OCI-LY7 (cell line): ENCODE results near the gene SCUBE3. TPM values are rescaled to one million over a fixed set of nuclear protein-coding genes. Genes with fewer than 3 reads are reported as not detected.
A peak's percentile ranks its signal among the peaks of the same experiment; 100 is the strongest.

ENCODE experiments used
- BruUV-seq: library from RNA; stranded (reverse); fragments of 400-500 nt; replicated peaks from 2 replicates; lab custom pipeline; 2021; lab: Mats Ljungman, UMichigan
- CTCF ChIA-PET: fragments of 300-600 bp; sonication (Branson Sonifier 250); formaldehyde crosslinking; loops from one replicate; lab custom pipeline; 2022; ENCODE audit warnings: antibody characterized with exemption; ENCODE audit not compliant: unreplicated experiment; lab: Charles Lee
- POLR2A ChIA-PET: fragments of 300-600 bp; sonication (Branson Sonifier 250); formaldehyde crosslinking; loops from one replicate; lab custom pipeline; 2022; ENCODE audit warnings: antibody characterized with exemption; lab: Charles Lee
- DNase-seq: peaks from one replicate; pipeline ENCODE4 v3.0.0-alpha.2; 2015; ENCODE audit warnings: low spot score
- H2AFZ ChIP-seq: fragments of 200-600 bp; sonication (generic), shearing (Covaris generic); 2 replicates; pipeline ENCODE4 v1.6.1; 2014; ENCODE audit warnings: mild to moderate bottlenecking, antibody characterized with exemption, low read length, moderate library complexity
- H3K27ac ChIP-seq: fragments of 200-600 bp; sonication (generic); 2 replicates; pipeline ENCODE4 v1.5.1; 2014; ENCODE audit warnings: mixed run types, low read depth, mild to moderate bottlenecking, moderate library complexity, low read length, inconsistent platforms; ENCODE audit not compliant: poor library complexity, severe bottlenecking
- H3K36me3 ChIP-seq: fragments of 200-600 bp; sonication (generic); 2 replicates; pipeline ENCODE4 v1.6.1; 2014; ENCODE audit warnings: mild to moderate bottlenecking, antibody characterized with exemption, low read length, moderate library complexity, mixed read lengths; ENCODE audit not compliant: insufficient read depth
- H3K4me1 ChIP-seq: fragments of 200-600 bp; sonication (generic); 2 replicates; pipeline ENCODE4 v1.5.1; 2014; ENCODE audit warnings: mild to moderate bottlenecking, low read length; ENCODE audit not compliant: insufficient read depth, poor library complexity, severe bottlenecking
- H3K4me2 ChIP-seq: fragments of 200-600 bp; sonication (generic); 2 replicates; pipeline ENCODE4 v1.6.1; 2014; ENCODE audit warnings: mild to moderate bottlenecking, low read length
- H3K4me3 ChIP-seq: fragments of 200-600 bp; sonication (generic); 2 replicates; pipeline ENCODE4 v1.5.1; 2014; ENCODE audit warnings: mild to moderate bottlenecking, low read depth, low read length; ENCODE audit not compliant: poor library complexity, severe bottlenecking
- H3K79me2 ChIP-seq: fragments of 200-600 bp; sonication (generic); 2 replicates; pipeline ENCODE4 v1.6.1; 2016; ENCODE audit warnings: low read depth, mild to moderate bottlenecking, low read length, moderate library complexity, mixed read lengths; ENCODE audit not compliant: insufficient read depth
- H3K9me2 ChIP-seq: fragments of 200-600 bp; sonication (generic); 2 replicates; pipeline ENCODE4 v1.6.1; 2016; ENCODE audit warnings: mild to moderate bottlenecking, low read length, mixed read lengths; ENCODE audit not compliant: insufficient read depth
- H3K9me3 ChIP-seq: fragments of 200-600 bp; sonication (generic); 2 replicates; pipeline ENCODE4 v1.6.1; 2014; ENCODE audit warnings: mild to moderate bottlenecking, mixed run types, low read length, mixed read lengths
- H4K20me1 ChIP-seq: fragments of 200-600 bp; sonication (generic); 2 replicates; pipeline ENCODE4 v1.6.1; 2014; ENCODE audit warnings: mild to moderate bottlenecking, antibody characterized with exemption, low read length, moderate library complexity, mixed read lengths; ENCODE audit not compliant: insufficient read depth
- CTCF ChIP-seq: fragments of 200-600 bp; sonication (generic); conservative IDR thresholded peaks from 2 replicates; pipeline ENCODE4 v1.5.1; 2014; ENCODE audit warnings: mild to moderate bottlenecking, antibody characterized with exemption, low read length, moderate library complexity, mixed read lengths
- EZH2phosphoT487 ChIP-seq: fragments of 200-600 bp; sonication (generic); IDR thresholded peaks from 2 replicates; pipeline ENCODE4 v1.6.1; 2018; ENCODE audit warnings: low read depth, borderline replicate concordance, mild to moderate bottlenecking, mixed run types, antibody characterized with exemption, low read length, moderate library complexity, mixed read lengths
- intact Hi-C: fragments of 100-400 bp; cut with micrococcal nuclease; formaldehyde crosslinking; loops from one replicate; pipeline ENCODE4 v1.10.0; 2022; ENCODE audit not compliant: unreplicated experiment
- total RNA-seq, 2 experiments: library from RNA; depleted of rRNA in 1 of 2; stranded (reverse); fragments of >200 nt in 1 of 2; shearing (Covaris generic) in 1 of 2; gene quantifications; 2 replicates each; pipeline ENCODE4 v1.2.3, GENCODE V29; 2014 to 2022

Gene SCUBE3
- total RNA-seq, 2 experiments from 2014 or later, result not detected

GRCh38 chr6:35173427-35174087, 40.2 kb upstream of the SCUBE3 start:
- Histone ChIP-seq H3K4me3 (no peak overlapping the region), H4K20me1 (no peaks in the 10 kb centered on the region), H3K79me2 (no peaks in the 10 kb centered on the region), H3K9me2 (no peaks in the 10 kb centered on the region), H3K4me2 (no peak overlapping the region), H3K36me3 (no peaks in the 10 kb centered on the region), H3K27ac (no peak overlapping the region), H3K4me1 (peaks cover 6% of the 10 kb centered on the region), H3K9me3 (no peaks in the 10 kb centered on the region), H2AFZ (peak overlapping the region; percentile 17; the same call in 1 of the 2 replicates)
- TF ChIP-seq CTCF, result no peak
- no peak for TF ChIP-seq EZH2phosphoT487
- DNase-seq, result no peak
- POLR2A ChIA-PET, result no interaction called here
- CTCF ChIA-PET, result interaction anchor here (0.5 kb wide), 1 partner anchor 382 kb away, joined by 3 read pairs; the partner anchor contains the start of gene BLTP3A
- intact Hi-C loops, result no loop called here
- BruUV-seq, result no TSS peak

- Histone ChIP-seq H3K4me2 (no peak overlapping the region), H3K36me3 (no peaks in the 10 kb centered on the region), H4K20me1 (no peaks in the 10 kb centered on the region), H3K9me2 (no peaks in the 10 kb centered on the region), H3K79me2 (no peaks in the 10 kb centered on the region), H3K27ac (no peak overlapping the region), H2AFZ (0 out of 2 replicates have a peak overlapping the region, but pooled peaks have one; percentile 17), H3K4me1 (peaks cover 6% of the 10 kb centered on the region), H3K4me3 (no peak overlapping the region), H3K9me3 (no peaks in the 10 kb centered on the region)
- ChIA-PET CTCF (no interaction called here), POLR2A (no interaction called here)
- TF ChIP-seq EZH2phosphoT487 (no peak), CTCF (no peak)
- no TSS peak for BruUV-seq
- intact Hi-C loops, result no loop called here
- no peak for DNase-seq
Observed at GRCh38 chr6:35174088-35174434, 39.7 kb upstream of the SCUBE3 start.

- no peaks in the 10 kb centered on the region for H3K79me2 ChIP-seq
- H3K4me2 ChIP-seq, result no peak overlapping the region
- no TSS peak for BruUV-seq
- H3K4me3 ChIP-seq, result no peak overlapping the region
- H3K9me3 ChIP-seq, result no peaks in the 10 kb centered on the region
- POLR2A ChIA-PET, result no interaction called here
- CTCF ChIA-PET, result no interaction called here
- no peaks in the 10 kb centered on the region for H4K20me1 ChIP-seq
- H3K4me1 ChIP-seq, result peaks cover 6% of the 10 kb centered on the region
- no peak overlapping the region for H2AFZ ChIP-seq
- intact Hi-C loops, result no loop called here
- no peaks in the 10 kb centered on the region for H3K36me3 ChIP-seq
- no peak for TF ChIP-seq CTCF
- no peak for TF ChIP-seq EZH2phosphoT487
- no peak overlapping the region for H3K27ac ChIP-seq
- DNase-seq, result no peak
- H3K9me2 ChIP-seq, result no peaks in the 10 kb centered on the region
Observed at GRCh38 chr6:35174501-35174900, 39.3 kb upstream of the SCUBE3 start.
